HEK293T (cell line): ENCODE results near the gene BSG.

Source experiments
- ARNT ChIP-seq: fragments of 450-650 bp; IDR thresholded peaks from 2 replicates; pipeline ENCODE4 v1.6.1; 2017; ENCODE audit warnings: mild to moderate bottlenecking
- BHLHE40 ChIP-seq: fragments of 450-650 bp; IDR thresholded peaks from 2 replicates; pipeline ENCODE4 v1.6.1; 2016; ENCODE audit warnings: mild to moderate bottlenecking, moderate library complexity, borderline replicate concordance
- CTBP1 ChIP-seq: fragments of 450-650 bp; IDR thresholded peaks from 2 replicates; pipeline ENCODE4 v1.6.1; 2016; ENCODE audit warnings: borderline replicate concordance
- ELF4 ChIP-seq: fragments of 450-650 bp; IDR thresholded peaks from 2 replicates; pipeline ENCODE4 v1.6.1; 2017; ENCODE audit warnings: antibody characterized with exemption
- FOXK2 ChIP-seq: fragments of 450-650 bp; IDR thresholded peaks from 2 replicates; pipeline ENCODE4 v1.6.1; 2016; ENCODE audit warnings: mild to moderate bottlenecking
- FOXM1 ChIP-seq: fragments of 450-650 bp; IDR thresholded peaks from 2 replicates; pipeline ENCODE4 v1.6.1; 2017; ENCODE audit warnings: mild to moderate bottlenecking, borderline replicate concordance
- L3MBTL2 ChIP-seq: fragments of 450-650 bp; conservative IDR thresholded peaks from 2 replicates; pipeline ENCODE4 v1.6.1; 2016; ENCODE audit warnings: mild to moderate bottlenecking
- NFRKB ChIP-seq: fragments of 450-650 bp; IDR thresholded peaks from 2 replicates; pipeline ENCODE4 v1.6.1; 2016; ENCODE audit warnings: mild to moderate bottlenecking, moderate library complexity
- SP1 ChIP-seq: fragments of 450-650 bp; IDR thresholded peaks from 2 replicates; pipeline ENCODE4 v1.6.1; 2017
- SUZ12 ChIP-seq: fragments of 450-650 bp; IDR thresholded peaks from 2 replicates; pipeline ENCODE4 v1.6.1; 2016; ENCODE audit warnings: mild to moderate bottlenecking
- TARDBP ChIP-seq: fragments of 450-650 bp; IDR thresholded peaks from 2 replicates; pipeline ENCODE4 v1.6.1; 2016
- ZNF384 ChIP-seq: fragments of 450-650 bp; IDR thresholded peaks from 2 replicates; pipeline ENCODE4 v1.6.1; 2016
- TF ChIP-seq, protein P1 (sequence below): fragments of 450-650 bp; IDR thresholded peaks from 2 replicates; pipeline ENCODE4 v1.6.1; 2016

DNA sequence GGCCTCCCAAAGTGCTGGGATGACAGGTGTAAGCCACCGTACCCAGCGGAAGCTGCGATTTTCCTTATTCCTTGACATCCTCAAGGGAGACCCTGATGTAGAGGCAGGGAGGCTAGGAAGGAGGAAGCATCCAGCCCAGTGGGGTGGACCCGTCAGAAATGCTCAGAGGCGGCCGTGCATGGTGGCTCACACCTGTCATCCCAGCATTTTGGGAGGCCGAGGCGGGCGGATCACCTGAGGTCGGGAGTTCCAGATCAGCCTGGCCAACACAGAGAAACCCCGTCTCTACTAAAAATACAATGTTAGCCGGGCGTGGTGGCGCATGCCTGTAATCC, 17.0 kb upstream of the BSG start:
- TF ChIP-seq CTBP1 (no peak), SP1 (no peak), FOXK2 (no peak), FOXM1 (no peak), ZNF384 (no peak), ELF4 (no peak), NFRKB (no peak), TARDBP (no peak), ARNT (no peak), SUZ12 (no peak), BHLHE40 (no peak), L3MBTL2 (no peak)
- TF ChIP-seq, protein P1, sequence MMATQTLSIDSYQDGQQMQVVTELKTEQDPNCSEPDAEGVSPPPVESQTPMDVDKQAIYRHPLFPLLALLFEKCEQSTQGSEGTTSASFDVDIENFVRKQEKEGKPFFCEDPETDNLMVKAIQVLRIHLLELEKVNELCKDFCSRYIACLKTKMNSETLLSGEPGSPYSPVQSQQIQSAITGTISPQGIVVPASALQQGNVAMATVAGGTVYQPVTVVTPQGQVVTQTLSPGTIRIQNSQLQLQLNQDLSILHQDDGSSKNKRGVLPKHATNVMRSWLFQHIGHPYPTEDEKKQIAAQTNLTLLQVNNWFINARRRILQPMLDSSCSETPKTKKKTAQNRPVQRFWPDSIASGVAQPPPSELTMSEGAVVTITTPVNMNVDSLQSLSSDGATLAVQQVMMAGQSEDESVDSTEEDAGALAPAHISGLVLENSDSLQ = no peak
